ENCODE data around the gene CBX7.

CBX7 gene

GRCh38 chr22:39147335-39148025 is 5.0 kb downstream of the CBX7 start:
- DNase-seq (ENCODE audit: low spot score) = no peak

- DNase-seq (ENCODE audit: low spot score) = no peak
Observed at GRCh38 chr22:39146256-39147101, 6.0 kb downstream of the CBX7 start.

- peak; percentile 66 for DNase-seq (ENCODE audit: low spot score)
Observed at GRCh38 chr22:39144101-39144767, 8.2 kb downstream of the CBX7 start.

- DNase-seq (ENCODE audit: low spot score) = no peak
Observed at GRCh38 chr22:39142088-39142680, 10.3 kb downstream of the CBX7 start.

GRCh38 chr22:39139933-39140332 is 12.5 kb downstream of the CBX7 start:
- DNase-seq (ENCODE audit: low spot score) = no peak

GRCh38 chr22:39138357-39138997 is 14.0 kb downstream of the CBX7 start:
- no peak for DNase-seq (ENCODE audit: low spot score)

- no peak for DNase-seq (ENCODE audit: low spot score)
Observed at GRCh38 chr22:39136317-39136716, 16.2 kb downstream of the CBX7 start.

GRCh38 chr22:39135092-39135896 is 17.2 kb downstream of the CBX7 start:
- peak; percentile 50 for DNase-seq (ENCODE audit: low spot score)

GRCh38 chr22:39134366-39135091 is 18.0 kb downstream of the CBX7 start:
- DNase-seq (ENCODE audit: low spot score) = no peak

GRCh38 chr22:39133871-39134270 is 18.6 kb downstream of the CBX7 start:
- no peak for DNase-seq (ENCODE audit: low spot score)

GRCh38 chr22:39132871-39133524 is 19.5 kb downstream of the CBX7 start:
- no peak for DNase-seq (ENCODE audit: low spot score)

GRCh38 chr22:39132281-39132680 is 20.2 kb downstream of the CBX7 start:
- DNase-seq (ENCODE audit: low spot score) = no peak

GRCh38 chr22:39130892-39131855 is 21.3 kb downstream of the CBX7 start:
- peak; percentile 17 for DNase-seq (ENCODE audit: low spot score)

- DNase-seq (ENCODE audit: low spot score) = no peak
Observed at GRCh38 chr22:39130152-39130704, 22.3 kb downstream of the CBX7 start.

GRCh38 chr22:39129746-39130145 is 22.7 kb downstream of the CBX7 start:
- no peak for DNase-seq (ENCODE audit: low spot score)

- no peak for DNase-seq (ENCODE audit: low spot score)
Observed at GRCh38 chr22:39129081-39129480, 23.4 kb downstream of the CBX7 start.

GRCh38 chr22:39128508-39128907 is 24.0 kb downstream of the CBX7 start:
- DNase-seq (ENCODE audit: low spot score) = no peak

- no peak for DNase-seq (ENCODE audit: low spot score)
Observed at GRCh38 chr22:39125622-39126021, 26.9 kb downstream of the CBX7 start.
